GM23338 (cell line): ENCODE results near the gene ACSL6. TPM values are rescaled to one million over a fixed set of nuclear protein-coding genes. Genes with fewer than 3 reads are reported as not detected.
A peak's percentile ranks its signal among the peaks of the same experiment; 100 is the strongest.

ENCODE experiments used
- ATAC-seq: fragments of 200-7000 bp; cut with Tn5 transposase; 3 replicates; pipeline ENCODE4 v1.9.1; 2020
- DNase-seq: peaks from one replicate; pipeline ENCODE4 v3.0.0-alpha.2; 2015; ENCODE audit warnings: low spot score
- H2AFZ ChIP-seq: fragments of 200-600 bp; sonication (generic); 2 replicates; pipeline ENCODE4 v1.8.0; 2016; ENCODE audit warnings: antibody characterized with exemption, mild to moderate bottlenecking, moderate library complexity
- H3F3A ChIP-seq: fragments of 200-600 bp; sonication (generic); replicated peaks from 2 replicates; pipeline ENCODE4 v1.8.0; 2017; ENCODE audit warnings: antibody characterized with exemption, mixed run types, low read depth
- H3K27ac ChIP-seq: fragments of 200-600 bp; sonication (generic); 2 replicates; pipeline ENCODE4 v1.6.1; 2016; ENCODE audit warnings: low read depth
- H3K27me3 ChIP-seq: fragments of 200-600 bp; sonication (generic); 2 replicates; pipeline ENCODE4 v1.8.0; 2016; ENCODE audit warnings: mild to moderate bottlenecking, mixed run types, moderate library complexity; ENCODE audit not compliant: insufficient read depth
- H3K36me3 ChIP-seq: fragments of 200-600 bp; sonication (generic); 2 replicates; pipeline ENCODE4 v1.8.0; 2016; ENCODE audit warnings: mild to moderate bottlenecking; ENCODE audit not compliant: insufficient read depth
- H3K4me1 ChIP-seq: fragments of 200-600 bp; sonication (generic); 2 replicates; pipeline ENCODE4 v1.8.0; 2016; ENCODE audit warnings: mild to moderate bottlenecking, moderate library complexity; ENCODE audit not compliant: insufficient read depth
- H3K4me2 ChIP-seq: fragments of 200-600 bp; sonication (generic); 2 replicates; pipeline ENCODE4 v1.7.1; 2017; ENCODE audit warnings: mixed run types
- H3K4me3 ChIP-seq: fragments of 200-600 bp; sonication (generic); 2 replicates; pipeline ENCODE4 v1.6.1; 2016; ENCODE audit warnings: mixed run types
- H3K79me2 ChIP-seq: fragments of 200-600 bp; sonication (generic); replicated peaks from 2 replicates; pipeline ENCODE4 v1.8.0; 2017; ENCODE audit warnings: mild to moderate bottlenecking; ENCODE audit not compliant: insufficient read depth
- H3K9me2 ChIP-seq: fragments of 200-600 bp; sonication (generic); 2 replicates; pipeline ENCODE4 v1.8.0; 2017; ENCODE audit not compliant: insufficient read depth
- H4K20me1 ChIP-seq: fragments of 200-600 bp; sonication (generic); replicated peaks from 2 replicates; pipeline ENCODE4 v1.8.0; 2017; ENCODE audit warnings: mild to moderate bottlenecking; ENCODE audit not compliant: insufficient read depth
- H3K27ac Mint-ChIP-seq: 2 replicates; pipeline ENCODE4 v1.8.0; 2020; ENCODE audit warnings: inconsistent platforms, mild to moderate bottlenecking, moderate library complexity, mixed read lengths
- H3K27me3 Mint-ChIP-seq: 3 replicates; pipeline ENCODE4 v1.8.0; 2022; ENCODE audit warnings: low read depth, mild to moderate bottlenecking, moderate library complexity, mixed read lengths, inconsistent platforms; ENCODE audit not compliant: insufficient read depth, poor library complexity
- H3K36me3 Mint-ChIP-seq: 3 replicates; pipeline ENCODE4 v1.8.0; 2021; ENCODE audit warnings: low read depth, mild to moderate bottlenecking, inconsistent platforms, moderate library complexity, mixed read lengths
- H3K4me1 Mint-ChIP-seq: 3 replicates; pipeline ENCODE4 v1.8.0; 2020; ENCODE audit warnings: mild to moderate bottlenecking, inconsistent platforms, mixed read lengths
- H3K4me3 Mint-ChIP-seq: 3 replicates; pipeline ENCODE4 v1.8.0; 2021; ENCODE audit warnings: moderate library complexity, mild to moderate bottlenecking, inconsistent platforms, mixed read lengths
- H3K9me3 Mint-ChIP-seq: 3 replicates; pipeline ENCODE4 v1.8.0; 2020; ENCODE audit warnings: moderate library complexity, mild to moderate bottlenecking, inconsistent platforms, mixed read lengths
- CREB1 ChIP-seq: fragments of 250-450 bp; sonication (Bioruptor Pico); IDR thresholded peaks from 2 replicates; pipeline ENCODE4 v1.5.0; 2020; ENCODE audit warnings: low read depth, mild to moderate bottlenecking, moderate library complexity
- CTCF ChIP-seq, 2 experiments: fragments of 200-600 bp in 1 of 2; sonication (generic) in 1 of 2; conservative IDR thresholded peaks; 2 replicates each; pipeline versions ENCODE4 v1.5.1 to v1.6.1; 2016 to 2017; ENCODE audit warnings: antibody characterized with exemption in 2 of 2, low read depth in 2 of 2, mild to moderate bottlenecking in 2 of 2, moderate library complexity in 1 of 2
- EZH2 ChIP-seq: fragments of 200-600 bp; sonication (generic); IDR thresholded peaks from one replicate; pipeline ENCODE4 v1.8.0; 2017; ENCODE audit warnings: antibody characterized with exemption, mild to moderate bottlenecking, low read depth; ENCODE audit not compliant: unreplicated experiment
- JUNB ChIP-seq: IDR thresholded peaks from one replicate; pipeline ENCODE4 v1.6.1; 2016; ENCODE audit warnings: antibody characterized with exemption; ENCODE audit not compliant: unreplicated experiment
- NANOG ChIP-seq: IDR thresholded peaks from 2 replicates; pipeline ENCODE4 v1.6.1; 2016; ENCODE audit warnings: antibody characterized with exemption, borderline replicate concordance
- REST ChIP-seq: IDR thresholded peaks from one replicate; pipeline ENCODE4 v1.6.1; 2018; ENCODE audit warnings: antibody characterized with exemption; ENCODE audit not compliant: unreplicated experiment
- ZNF114 ChIP-seq: fragments of 250-450 bp; sonication (Bioruptor Pico); IDR thresholded peaks from 2 replicates; pipeline ENCODE4 v1.5.0; 2020; ENCODE audit warnings: mild to moderate bottlenecking, moderate library complexity
- polyA plus RNA-seq: library from polyadenylated mRNA; unstranded; fragments of >200 nt; fragmentation: Nextera tagmentation; extraction: Ambion mirVana; gene quantifications from 2 replicates; pipeline ENCODE4 v1.2.1, GENCODE V29; 2016
- total RNA-seq: library from RNA; depleted of rRNA; stranded (reverse); fragments of >200 nt; shearing (Covaris generic); gene quantifications from 2 replicates; pipeline ENCODE4 v1.2.3, GENCODE V29; 2014

ACSL6 gene
- total and polyA plus RNA-seq, 2 experiments from 2014 or later, result 0.76 to 3.6 TPM

- TF ChIP-seq REST (no peak), CREB1 (CRISPR knock-in tag) (no peak), EZH2 (no peak), ZNF114 (CRISPR knock-in tag) (no peak), NANOG (no peak), JUNB (no peak)
Observed at GRCh38 chr5:131996210-131997025, 15.0 kb downstream of the ACSL6 start (continued).

GRCh38 chr5:131994533-131995226, 16.8 kb downstream of the ACSL6 start:
- Histone ChIP-seq H2AFZ (no peak overlapping the region), H3K4me1 (peaks cover 6% of the 10 kb centered on the region; the same call in 1 of the 2 replicates), H3F3A (no peaks in the 10 kb centered on the region), H3K27ac (no peak overlapping the region), H3K4me2 (no peak overlapping the region), H3K9me2 (no peaks in the 10 kb centered on the region), H4K20me1 (no peaks in the 10 kb centered on the region), H3K36me3 (no peaks in the 10 kb centered on the region), H3K79me2 (no peaks in the 10 kb centered on the region), H3K4me3 (no peak overlapping the region), H3K27me3 (no peaks in the 10 kb centered on the region)
- ATAC-seq, result peak; percentile 87
- peak; percentile 19 for DNase-seq
- Mint-ChIP-seq H3K4me1 (peaks cover 18% of the 10 kb centered on the region), H3K36me3 (no peaks in the 10 kb centered on the region), H3K9me3 (no peaks in the 10 kb centered on the region), H3K27me3 (peaks cover 3% of the 10 kb centered on the region), H3K4me3 (no peak overlapping the region), H3K27ac (no peak overlapping the region)
- no peak for TF ChIP-seq NANOG

- no peaks in the 10 kb centered on the region for H4K20me1 ChIP-seq
- no peak overlapping the region for H3K27ac Mint-ChIP-seq
- peaks cover 6% of the 10 kb centered on the region; the same call in 1 of the 2 replicates for H3K4me1 ChIP-seq
- H3K27me3 Mint-ChIP-seq, result peaks cover 3% of the 10 kb centered on the region
- H3K4me1 Mint-ChIP-seq, result peaks cover 18% of the 10 kb centered on the region
- TF ChIP-seq CTCF (conservative IDR thresholded peaks at IDR 0.05; ENCODE audit: low read depth in 2 of 2), result no peak
- H3K4me3 ChIP-seq, result no peak overlapping the region
- no peaks in the 10 kb centered on the region for H3K9me3 Mint-ChIP-seq
- no peak overlapping the region for H3K27ac ChIP-seq
- no peaks in the 10 kb centered on the region for H3K27me3 ChIP-seq
- H3F3A ChIP-seq, result no peaks in the 10 kb centered on the region
- no peaks in the 10 kb centered on the region for H3K79me2 ChIP-seq
- no peak overlapping the region for H2AFZ ChIP-seq
- no peaks in the 10 kb centered on the region for H3K9me2 ChIP-seq
- H3K36me3 ChIP-seq, result no peaks in the 10 kb centered on the region
- ATAC-seq, result no peak
- no peaks in the 10 kb centered on the region for H3K36me3 Mint-ChIP-seq
- H3K4me2 ChIP-seq, result no peak overlapping the region
- no peak for DNase-seq
- H3K4me3 Mint-ChIP-seq, result no peak overlapping the region
Observed at GRCh38 chr5:131994090-131994489, 17.4 kb downstream of the ACSL6 start.
